ENCODE results near the gene GIMAP4. TPM values are rescaled to one million over a fixed set of nuclear protein-coding genes. Genes with fewer than 3 reads are reported as not detected.
A peak's percentile ranks its signal among the peaks of the same experiment; 100 is the strongest.

The GIMAP4 gene
- total and polyA plus RNA-seq, 9 of the 15 experiments (the other 6 are each of a cell fraction or from before 2014, with no cell fraction given), result 0.42 TPM; not detected in 8

DNA sequence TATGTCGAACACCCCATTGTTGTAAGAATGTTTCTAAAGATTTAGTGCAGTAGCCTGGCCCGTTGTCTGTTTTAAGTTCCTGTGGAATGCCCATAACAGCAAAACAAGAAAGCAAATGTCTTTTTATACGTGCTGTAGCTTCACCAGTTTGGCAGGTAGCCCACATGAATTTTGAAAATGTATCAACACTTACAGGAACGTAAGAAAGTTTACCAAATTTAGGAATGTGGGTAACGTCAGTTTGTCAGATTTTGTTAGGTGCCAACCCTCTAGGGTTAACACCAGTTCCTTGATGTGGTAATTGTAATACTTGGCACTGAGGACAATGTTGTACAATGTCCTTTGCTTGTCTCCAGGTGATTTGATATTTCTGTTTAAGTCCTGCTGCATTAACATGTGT lies 3.2 kb upstream of the GIMAP4 start:
- H3K9me1 ChIP-seq (ENCODE audit: control insufficient read depth, insufficient read depth, low read length), result no peaks in the 10 kb centered on the region
- H3K36me3 ChIP-seq (ENCODE audit: control insufficient read depth, insufficient read depth, low read length), result no peaks in the 10 kb centered on the region
- no peak overlapping the region for H3K4me3 ChIP-seq
- FAIRE-seq (peak; percentile 26), DNase-seq (ENCODE audit: extremely low read depth in 1 of 4, low spot score in 3 of 4) (no peak), ATAC-seq (no peak)
- no peak overlapping the region for H3K27ac ChIP-seq (ENCODE audit: extremely low read depth, low read depth, low read length)
- no peaks in the 10 kb centered on the region for H4K20me1 ChIP-seq (replicated peaks; ENCODE audit: control insufficient read depth, insufficient read depth, low read length)
- no peak overlapping the region for H2AFZ ChIP-seq (ENCODE audit: low read depth, low read length)
- WGBS (ENCODE audit: insufficient coverage, low coverage, missing lambda C conversion rate), result 0% methylated on average over 5 of the region's 5 CpGs
- no peak overlapping the region for H3K9ac ChIP-seq (ENCODE audit: insufficient read depth in 1 of 2, low read depth in 2 of 2, low read length in 2 of 2)
- BruUV-seq (replicated peaks), result no TSS peak
- in situ Hi-C loops (cut with MboI), result no loop called here
- TF ChIP-seq SMARCA5 (IDR thresholded peaks at IDR 0.05) (no peak), HOXB6 (CRISPR knock-in tag; IDR thresholded peaks at IDR 0.05; ENCODE audit: borderline replicate concordance) (no peak)
- CTCF ChIA-PET (ENCODE audit: low intra/inter-chr PET ratio), result no interaction called here
- POLR2A ChIA-PET, result no interaction called here
- H3K4me1 ChIP-seq (replicated peaks in 1 of 2; ENCODE audit: control insufficient read depth in 2 of 2, insufficient read depth in 2 of 2, low read length in 2 of 2), result no peaks in the 10 kb centered on the region
- H3K4me2 ChIP-seq (ENCODE audit: insufficient read depth, low read length), result no peak overlapping the region
- no peaks in the 10 kb centered on the region for H3K79me2 ChIP-seq (ENCODE audit: control insufficient read depth, insufficient read depth, low read length)
- intact Hi-C loops (cut with micrococcal nuclease), result no loop called here
- H3K27me3 ChIP-seq (ENCODE audit: control insufficient read depth in 2 of 2, insufficient read depth in 2 of 2, low read length in 2 of 2), result peaks cover 0 to 9% of the 10 kb centered on the region in 2 experiments; a peak in 2 of 5 replicates
- H3K9me3 ChIP-seq (replicated peaks; ENCODE audit: control insufficient read depth, insufficient read depth, low read depth, low read length), result 0 out of 2 replicates have a peak, but pooled peaks cover 2% of the 10 kb centered on the region

DNA sequence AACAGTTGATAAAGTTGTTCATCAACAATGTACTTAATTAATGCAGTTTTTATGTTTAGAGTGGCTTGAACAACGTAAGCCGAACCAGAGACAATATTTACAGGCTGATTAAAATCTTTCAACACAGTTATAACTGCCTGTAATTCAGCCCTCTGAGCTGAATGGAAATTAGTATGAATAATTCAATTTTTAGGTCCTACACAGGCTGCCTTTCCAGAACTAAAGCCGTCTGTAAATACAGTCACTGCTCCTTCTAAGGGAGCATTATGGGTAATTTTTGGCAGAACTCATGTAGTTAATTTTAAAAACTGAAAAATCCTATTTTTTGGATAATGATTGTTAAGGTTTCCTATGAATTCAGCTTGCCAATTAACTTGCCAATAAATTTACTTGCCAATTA lies 2.6 kb upstream of the GIMAP4 start:
- DNase-seq (ENCODE audit: extremely low read depth in 1 of 4, low spot score in 3 of 4) (no peak), ATAC-seq (no peak), FAIRE-seq (no peak)
- intact Hi-C loops (cut with micrococcal nuclease) (no loop called here), in situ Hi-C loops (cut with MboI) (no loop called here)
- TF ChIP-seq ZNF121 (CRISPR knock-in tag; conservative IDR thresholded peaks at IDR 0.05) (no peak), POLR2AphosphoS2 (IDR thresholded peaks at IDR 0.05; ENCODE audit: low read length) (no peak)
- no peaks in the 10 kb centered on the region for H3K9me1 ChIP-seq (ENCODE audit: control insufficient read depth, insufficient read depth, low read length)
- H3K27ac ChIP-seq (ENCODE audit: extremely low read depth, low read depth, low read length), result no peak overlapping the region
- H3K4me3 ChIP-seq, result no peak overlapping the region
- BruUV-seq (replicated peaks), result no TSS peak
- no peaks in the 10 kb centered on the region for H4K20me1 ChIP-seq (replicated peaks; ENCODE audit: control insufficient read depth, insufficient read depth, low read length)
- H3K79me2 ChIP-seq (ENCODE audit: control insufficient read depth, insufficient read depth, low read length), result no peaks in the 10 kb centered on the region
- under 1% methylated on average over 3 of the region's 3 CpGs for WGBS (ENCODE audit: insufficient coverage, low coverage, missing lambda C conversion rate)
- 0 out of 2 replicates have a peak, but pooled peaks cover 2% of the 10 kb centered on the region for H3K9me3 ChIP-seq (replicated peaks; ENCODE audit: control insufficient read depth, insufficient read depth, low read depth, low read length)
- H3K36me3 ChIP-seq (ENCODE audit: control insufficient read depth, insufficient read depth, low read length), result no peaks in the 10 kb centered on the region
- ChIA-PET CTCF (ENCODE audit: low intra/inter-chr PET ratio) (no interaction called here), POLR2A (no interaction called here)
- peaks cover 0 to 9% of the 10 kb centered on the region in 2 experiments; a peak in 2 of 5 replicates for H3K27me3 ChIP-seq (ENCODE audit: control insufficient read depth in 2 of 2, insufficient read depth in 2 of 2, low read length in 2 of 2)
- no peak overlapping the region for H2AFZ ChIP-seq (ENCODE audit: low read depth, low read length)
- H3K9ac ChIP-seq (ENCODE audit: insufficient read depth in 1 of 2, low read depth in 2 of 2, low read length in 2 of 2), result no peak overlapping the region
- H3K4me1 ChIP-seq (replicated peaks in 1 of 2; ENCODE audit: control insufficient read depth in 2 of 2, insufficient read depth in 2 of 2, low read length in 2 of 2), result no peaks in the 10 kb centered on the region
- no peak overlapping the region for H3K4me2 ChIP-seq (ENCODE audit: insufficient read depth, low read length)

Measured in K562 (cell line).